HG03064 (cell line): ENCODE measurements around the gene PLK4.

Experiments
- ATAC-seq: cut with Tn5 transposase; IDR thresholded peaks from one replicate; pipeline ENCODE4 v1.9.1; 2021; ENCODE audit warnings: low read depth; ENCODE audit not compliant: unreplicated experiment

The PLK4 gene

GRCh38 chr4:127880763-127881562, at the start of gene PLK4:
TSS of gene PLK4 (plus strand) at chr4:127880893. CDS start at chr4:127881135, 242 bp downstream.
- peak; percentile 95 for ATAC-seq

- peak; percentile 40 for ATAC-seq
These were observed 48.1 kb upstream of the PLK4 start for GRCh38 chr4:127832585-127832984.

- ATAC-seq, result no peak
These were observed 36.7 kb upstream of the PLK4 start for GRCh38 chr4:127843704-127844600.

- no peak for ATAC-seq
These were observed 36.0 kb upstream of the PLK4 start for GRCh38 chr4:127844601-127845116.

GRCh38 chr4:127846061-127846460, 34.6 kb upstream of the PLK4 start:
- ATAC-seq, result no peak

- ATAC-seq, result no peak
These were observed 33.9 kb upstream of the PLK4 start for GRCh38 chr4:127846765-127847164.

GRCh38 chr4:127849505-127850234, 31.0 kb upstream of the PLK4 start:
- no peak for ATAC-seq

- no peak for ATAC-seq
These were observed 28.0 kb upstream of the PLK4 start for GRCh38 chr4:127852661-127853060.

GRCh38 chr4:127856196-127856812, 24.4 kb upstream of the PLK4 start:
- ATAC-seq, result peak; percentile 26

GRCh38 chr4:127856813-127857447, 23.8 kb upstream of the PLK4 start:
- ATAC-seq, result peak; percentile 84

- no peak for ATAC-seq
These were observed 23.1 kb upstream of the PLK4 start for GRCh38 chr4:127857641-127858040.

GRCh38 chr4:127868196-127868595, 12.5 kb upstream of the PLK4 start:
- ATAC-seq, result no peak

- ATAC-seq, result no peak
These were observed 10.4 kb upstream of the PLK4 start for GRCh38 chr4:127870281-127870680.

- no peak for ATAC-seq
These were observed 10.0 kb upstream of the PLK4 start for GRCh38 chr4:127870688-127871087.

- ATAC-seq, result no peak
These were observed 4.9 kb upstream of the PLK4 start for GRCh38 chr4:127875791-127876190.

- peak; percentile 34 for ATAC-seq
These were observed 821 bp downstream of the PLK4 start for GRCh38 chr4:127881563-127881864.

- no peak for ATAC-seq
These were observed 7.9 kb downstream of the PLK4 start for GRCh38 chr4:127888559-127888958.

GRCh38 chr4:127889903-127890302, 9.2 kb downstream of the PLK4 start:
- no peak for ATAC-seq

GRCh38 chr4:127896069-127896468, 15.4 kb downstream of the PLK4 start:
- ATAC-seq, result no peak

GRCh38 chr4:127896528-127896927, 15.8 kb downstream of the PLK4 start:
- no peak for ATAC-seq
